NCI-H2227 (cell line): Measurements from ENCODE around the gene CNTNAP2.
"Not testable (repeated sequence)": the region's sequence is repeated elsewhere in the genome, so short reads cannot be mapped to it uniquely, and the experiment has no call there.

Experiments
- DNase-seq: peaks from one replicate; lab custom pipeline; 2025; ENCODE audit not compliant: unreplicated experiment; lab: John Stamatoyannopoulos, UW

The CNTNAP2 gene

DNA sequence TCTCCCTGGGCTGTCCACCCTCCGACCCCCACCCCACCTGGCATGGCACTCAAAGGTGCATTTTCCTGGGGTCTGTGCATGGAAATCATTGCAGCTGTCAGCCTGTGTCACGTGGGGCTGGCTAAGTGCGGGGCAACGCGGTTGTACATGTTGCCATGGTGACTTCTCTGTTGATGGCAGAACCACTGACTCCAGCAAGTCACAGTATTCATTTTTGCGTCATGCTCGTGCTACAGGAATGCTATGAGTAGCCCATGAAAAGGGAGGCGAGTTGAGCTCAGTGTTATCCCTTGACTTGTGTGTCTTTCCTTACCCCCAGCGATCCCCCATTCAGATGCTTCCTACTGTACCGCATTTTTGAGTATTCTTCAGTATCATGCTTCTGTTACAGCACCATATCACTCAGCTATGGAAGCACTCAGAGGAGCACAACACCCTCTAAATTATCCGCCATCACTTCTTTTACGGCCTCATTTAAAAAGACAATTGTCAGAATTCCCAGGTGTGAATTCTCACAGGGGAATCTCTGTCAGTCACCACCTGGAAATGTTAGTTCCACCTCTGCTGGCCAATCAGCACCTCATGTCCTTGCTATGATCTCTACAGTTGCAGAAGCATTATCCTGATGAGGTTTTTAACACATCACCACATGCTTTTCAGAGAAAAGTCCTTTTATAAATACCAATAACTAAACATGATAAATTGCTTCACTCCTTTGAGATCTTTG is 2279.6 kb downstream of the CNTNAP2 start:
- DNase-seq: peak; percentile 33

GRCh38 chr7:148397056-148397455 is 2280.5 kb downstream of the CNTNAP2 start:
- DNase-seq: no peak

- DNase-seq: no peak
Measured at GRCh38 chr7:148397551-148397950, 2280.9 kb downstream of the CNTNAP2 start.

GRCh38 chr7:148397985-148398384 is 2281.4 kb downstream of the CNTNAP2 start:
- DNase-seq: no peak

DNA sequence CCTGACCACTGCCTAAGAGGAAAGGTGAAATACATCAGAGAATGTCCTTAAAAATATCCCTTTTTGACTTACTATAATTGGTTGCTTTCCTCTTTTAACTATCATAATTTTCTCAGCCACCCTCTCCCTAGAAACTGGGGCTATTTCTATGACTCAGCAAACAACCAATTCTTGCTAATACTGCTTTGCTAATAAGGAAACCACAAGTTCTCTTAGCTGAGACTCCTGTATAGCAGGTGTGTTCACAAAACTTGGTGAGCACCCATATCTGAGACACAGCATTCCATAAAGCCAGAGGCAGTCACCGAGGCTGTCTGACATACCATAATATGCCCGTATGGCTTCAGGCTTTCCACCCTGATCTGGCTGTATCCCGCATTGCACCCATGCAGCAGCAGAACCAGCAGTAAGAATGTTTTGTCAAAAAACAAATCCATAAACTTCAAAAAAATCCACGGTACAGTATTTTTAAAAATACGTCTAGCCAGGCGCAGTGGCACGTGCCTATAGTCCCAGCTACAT is 2282.3 kb downstream of the CNTNAP2 start:
- DNase-seq: no peak

DNA sequence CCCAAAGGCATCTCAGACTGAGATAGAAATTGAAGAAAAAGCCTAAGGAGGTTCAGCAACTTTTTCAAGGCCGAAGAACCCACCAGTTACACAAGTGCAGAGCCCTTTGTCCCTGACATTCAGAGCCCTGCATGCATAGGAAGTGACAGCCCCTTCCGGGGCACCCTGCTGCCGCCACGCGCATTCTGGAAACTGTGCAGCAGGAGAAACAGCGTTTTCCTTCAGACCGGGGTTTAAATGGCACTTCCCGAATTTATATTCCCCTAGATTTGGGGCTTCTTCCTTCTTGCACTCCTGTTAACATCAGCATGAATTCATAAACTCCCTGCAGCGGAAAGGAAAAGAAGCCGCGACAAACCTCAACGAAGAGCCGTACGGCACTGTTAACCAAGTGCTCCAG is 2283.5 kb downstream of the CNTNAP2 start:
- no peak for DNase-seq

DNA sequence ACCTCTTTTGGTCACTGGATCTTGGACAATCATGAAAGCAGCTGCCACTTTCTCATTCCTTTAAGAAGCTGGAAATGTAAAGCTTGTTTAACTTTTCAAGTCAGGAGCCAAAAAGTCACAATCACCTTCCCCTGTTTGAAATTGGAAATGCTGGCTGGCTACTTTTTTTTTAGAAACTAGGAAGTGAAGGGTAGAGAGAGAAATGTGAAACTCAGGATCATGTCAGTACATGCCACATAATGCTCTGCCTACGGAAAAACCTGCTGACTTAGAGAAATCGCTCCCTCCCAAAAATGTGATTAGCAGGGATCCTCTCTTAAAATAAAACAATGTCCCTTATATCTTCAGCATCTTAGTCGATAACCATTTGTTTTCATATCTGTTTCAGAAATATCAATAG is 2285.6 kb downstream of the CNTNAP2 start:
- no peak for DNase-seq

GRCh38 chr7:148403466-148403993 is 2286.9 kb downstream of the CNTNAP2 start:
- DNase-seq: peak; percentile 18

- no peak for DNase-seq
Measured at GRCh38 chr7:148408307-148408706, 2291.7 kb downstream of the CNTNAP2 start.

- no peak for DNase-seq
Measured at GRCh38 chr7:148410905-148411304, 2294.3 kb downstream of the CNTNAP2 start.

DNA sequence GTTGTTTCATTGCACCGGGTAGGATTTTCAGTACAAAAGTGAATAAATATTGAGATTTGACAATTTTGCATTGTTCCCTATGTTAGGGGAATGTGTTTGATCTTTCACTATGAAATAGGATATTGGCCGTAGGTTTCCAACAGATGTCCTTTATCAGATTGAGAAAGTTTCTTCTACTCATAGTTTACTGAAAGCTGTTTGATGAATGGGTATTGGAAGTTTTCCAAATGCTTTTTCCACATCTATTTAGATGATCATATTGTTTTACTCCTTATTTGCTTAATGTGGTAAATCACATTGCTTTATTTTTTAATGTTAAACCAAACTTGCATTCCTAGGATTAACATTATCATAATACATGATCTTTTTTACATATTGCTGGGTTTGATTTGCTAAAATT is 2296.1 kb downstream of the CNTNAP2 start:
- DNase-seq: no peak

DNA sequence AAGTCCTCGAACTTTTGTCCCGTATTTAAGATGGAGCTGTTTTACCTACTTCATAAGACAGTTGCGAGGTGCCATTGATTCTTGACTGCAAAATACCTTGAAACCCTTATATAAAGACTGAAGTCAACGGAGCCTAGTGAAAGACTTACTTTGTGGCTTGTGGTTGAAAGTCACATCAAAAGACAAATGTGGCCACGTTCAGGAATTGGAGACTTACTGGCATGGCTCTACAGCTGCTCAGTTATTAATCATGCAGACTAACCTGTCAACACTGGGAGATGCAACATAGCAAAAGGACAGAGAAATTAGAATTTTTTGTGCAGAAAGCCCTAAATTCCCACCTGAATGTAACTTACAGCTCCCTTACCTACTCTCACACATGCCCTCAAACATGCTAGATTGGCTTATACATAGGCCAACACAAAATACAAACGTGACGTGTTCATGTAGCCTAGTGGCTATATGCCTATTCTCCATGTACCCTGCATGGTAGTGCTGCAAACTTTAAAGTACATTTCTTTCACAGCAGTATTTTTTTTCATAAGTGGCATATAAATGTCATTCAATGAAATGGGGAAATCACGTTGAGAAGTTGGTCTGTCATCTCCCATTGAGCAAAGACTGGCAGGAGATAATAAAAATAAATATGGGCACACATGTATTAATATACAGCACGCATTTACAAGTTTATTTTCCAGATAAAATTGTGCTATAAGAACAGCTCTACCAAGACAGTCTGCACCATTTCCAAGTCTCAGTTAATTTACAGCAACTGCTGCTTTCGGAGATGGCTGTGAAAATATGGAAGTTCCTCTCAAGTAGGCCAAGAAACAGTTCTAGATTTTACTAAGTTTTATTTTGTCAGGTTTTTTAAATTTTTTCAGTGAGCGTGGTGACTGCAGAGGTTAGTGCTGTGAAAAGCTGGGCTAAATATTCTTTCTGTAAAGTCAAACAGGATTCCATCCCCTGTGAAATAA is 2303.5 kb downstream of the CNTNAP2 start:
- no peak for DNase-seq

GRCh38 chr7:148422030-148422429 is 2305.4 kb downstream of the CNTNAP2 start:
- no peak for DNase-seq

- not testable (repeated sequence) for DNase-seq
Measured at GRCh38 chr7:148426393-148426792, 2309.8 kb downstream of the CNTNAP2 start.

DNA sequence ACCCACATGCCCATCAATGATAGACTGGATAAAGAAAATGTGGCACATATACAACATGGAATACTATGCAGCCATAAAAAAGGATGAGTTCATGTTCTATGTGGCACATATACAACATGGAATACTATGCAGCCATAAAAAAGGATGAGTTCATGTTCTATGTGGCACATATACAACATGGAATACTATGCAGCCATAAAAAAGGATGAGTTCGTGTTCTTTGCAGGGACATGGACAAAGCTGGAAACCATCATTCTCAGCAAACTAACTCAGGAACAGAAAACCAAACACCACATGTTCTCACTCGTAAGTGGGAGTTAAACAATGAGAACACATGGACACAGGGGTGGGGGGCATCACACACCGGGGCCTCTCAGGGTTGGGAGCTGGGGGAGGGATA is 2314.1 kb downstream of the CNTNAP2 start:
- DNase-seq: not testable (repeated sequence)

- DNase-seq: no peak
Measured at GRCh38 chr7:148433521-148434180, 2317.1 kb downstream of the CNTNAP2 start.

DNA sequence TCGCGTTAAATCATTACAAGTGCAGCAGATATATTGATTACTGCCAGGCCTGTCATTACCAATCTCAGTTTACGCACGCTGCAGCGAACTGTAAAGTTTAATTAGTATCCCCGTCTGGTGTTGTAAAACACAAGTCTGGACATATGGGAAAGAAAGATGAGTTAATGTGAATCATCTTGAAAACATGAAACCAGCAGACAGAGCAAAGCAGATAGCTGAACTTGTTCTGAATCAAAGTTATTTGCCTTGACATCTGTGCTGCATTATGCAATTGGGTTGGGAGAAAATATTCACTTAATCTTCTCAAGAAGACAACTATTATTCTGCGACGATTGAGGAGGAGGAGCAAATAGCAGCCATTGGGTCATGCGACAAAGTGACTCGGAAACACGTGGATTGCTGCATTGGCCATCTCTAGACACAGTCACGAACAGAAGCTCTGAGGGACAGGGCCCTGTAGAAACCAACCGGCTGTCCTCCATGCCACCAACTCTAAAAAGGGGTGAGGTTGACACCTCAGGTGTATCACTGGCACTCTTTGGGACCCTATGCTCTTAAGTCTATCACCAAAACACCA is 2317.7 kb downstream of the CNTNAP2 start:
- peak; percentile 14 for DNase-seq

GRCh38 chr7:148434887-148435286 is 2318.3 kb downstream of the CNTNAP2 start:
- no peak for DNase-seq

DNA sequence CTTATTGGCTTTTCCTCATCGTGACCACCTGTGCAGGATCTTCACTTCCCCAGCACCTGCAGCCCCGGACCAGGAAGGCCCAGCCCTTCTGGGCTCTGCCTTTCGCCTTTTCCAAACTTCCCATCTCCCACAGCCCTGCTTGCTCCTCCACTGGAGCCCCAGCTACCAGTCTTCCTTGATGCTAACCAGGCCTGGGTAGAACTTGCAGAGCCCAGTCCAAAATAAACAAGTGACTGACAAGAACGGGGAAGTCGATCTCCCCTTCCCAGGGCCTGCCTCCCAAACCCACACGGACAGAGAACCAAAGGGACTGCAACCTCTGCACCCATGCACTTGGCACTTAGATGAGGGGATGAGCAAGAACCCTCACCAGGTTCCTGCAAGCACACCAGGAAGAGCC is 2319.1 kb downstream of the CNTNAP2 start:
- DNase-seq: no peak

DNA sequence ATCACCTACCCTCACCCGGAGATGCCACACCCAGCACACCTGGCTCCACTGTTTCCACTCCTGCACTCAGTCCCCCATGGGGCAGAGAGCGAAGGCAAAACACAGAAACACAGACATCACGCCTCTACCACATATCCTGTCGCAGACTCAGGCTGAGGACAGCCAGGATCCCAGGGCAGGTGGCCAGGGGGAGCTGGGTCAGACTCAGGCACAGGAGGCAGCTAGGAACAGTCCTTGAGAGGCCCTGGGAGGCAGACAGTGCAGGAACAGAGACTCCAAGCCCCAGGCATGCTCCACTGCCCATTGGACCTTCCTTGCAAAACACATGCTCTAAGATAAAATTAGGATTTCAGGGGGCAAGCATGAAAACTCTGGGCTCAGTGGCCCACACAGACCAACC is 2319.5 kb downstream of the CNTNAP2 start:
- DNase-seq: no peak

GRCh38 chr7:148436571-148436970 is 2320.0 kb downstream of the CNTNAP2 start:
- DNase-seq: no peak
